Measurements from ENCODE around the gene HLA-G. TPM values are rescaled to one million over a fixed set of nuclear protein-coding genes. Genes with fewer than 3 reads are reported as not detected.

HLA-G gene
- total and polyA plus RNA-seq, 2 donors (not counting 3 experiments of a cell fraction or from before 2014, with no cell fraction given) = 0.24 TPM; not detected in 1

DNA sequence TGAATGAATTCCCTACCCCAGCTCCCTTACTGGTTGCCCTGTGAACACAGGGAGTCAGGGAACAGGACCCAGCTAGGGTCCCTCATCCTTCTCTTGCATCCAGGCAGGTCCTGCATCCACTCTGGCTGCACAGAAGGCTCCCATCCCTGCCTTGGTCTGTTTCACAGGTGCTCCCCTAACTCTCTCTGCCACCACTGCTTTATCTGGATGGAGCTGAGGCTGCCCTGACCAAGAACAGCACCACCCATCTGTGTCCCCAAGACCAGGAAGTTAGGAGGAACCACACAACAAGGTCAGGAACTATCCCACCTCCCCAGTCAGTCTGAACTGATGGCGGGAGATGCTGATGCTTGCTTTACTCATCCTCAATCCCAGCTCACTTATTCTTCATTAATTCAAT, 16.2 kb upstream of the HLA-G start:
- H3K9me1 ChIP-seq (replicated peaks; ENCODE audit: control insufficient read depth, extremely low read depth, insufficient read depth, low read length) = no peaks in the 10 kb centered on the region
- no peaks in the 10 kb centered on the region for H3K79me2 ChIP-seq (ENCODE audit: control insufficient read depth, insufficient read depth, low read length)
- H3K36me3 ChIP-seq (ENCODE audit: control insufficient read depth in 2 of 2, extremely low read depth in 1 of 2, insufficient read depth in 2 of 2, low read length in 2 of 2) = no peaks in the 10 kb centered on the region
- no peaks in the 10 kb centered on the region for H3K9me3 ChIP-seq (replicated peaks; ENCODE audit: control insufficient read depth, insufficient read depth, low read length)
- TF ChIP-seq POLR2A (IDR thresholded peaks at IDR 0.05; ENCODE audit: low read depth, low read length) (no peak), MYC (IDR thresholded peaks at IDR 0.05; ENCODE audit: low read depth, low read length) (no peak), EZH2 (IDR thresholded peaks at IDR 0.05; ENCODE audit: borderline replicate concordance, low read depth, low read length, severe bottlenecking) (no peak), JUN (IDR thresholded peaks at IDR 0.05; ENCODE audit: borderline replicate concordance, insufficient read depth, insufficient read length, low read depth) (no peak), GATA2 (IDR thresholded peaks at IDR 0.05; ENCODE audit: insufficient read depth, insufficient read length, low read depth, low read length) (no peak), CTCF (IDR thresholded peaks at IDR 0.05; ENCODE audit: extremely low read depth in 1 of 2, insufficient read depth in 1 of 2, low read depth in 1 of 2, low read length in 2 of 2) (no peak), FOS (IDR thresholded peaks at IDR 0.05; ENCODE audit: borderline replicate concordance, insufficient read depth, low read length) (no peak), POLR2AphosphoS5 (IDR thresholded peaks at IDR 0.05; ENCODE audit: insufficient read depth, low read depth, low read length) (no peak)
- TF ChIP-seq, protein P1, sequence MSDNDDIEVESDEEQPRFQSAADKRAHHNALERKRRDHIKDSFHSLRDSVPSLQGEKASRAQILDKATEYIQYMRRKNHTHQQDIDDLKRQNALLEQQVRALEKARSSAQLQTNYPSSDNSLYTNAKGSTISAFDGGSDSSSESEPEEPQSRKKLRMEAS (IDR thresholded peaks at IDR 0.05; ENCODE audit: insufficient read depth, insufficient read length) = no peak
- H3K9ac ChIP-seq (replicated peaks; ENCODE audit: extremely low read depth, insufficient read depth, low read length) = no peak overlapping the region
- dilution Hi-C loops (cut with MboI; ENCODE audit: extremely low pct_ligation_motif_present, low sequenced_read_pairs) (no loop called here), intact Hi-C loops (cut with micrococcal nuclease) (no loop called here)
- H3K27ac ChIP-seq (ENCODE audit: insufficient read depth, low read depth, low read length) = no peak overlapping the region
- ChIA-PET CTCF (interaction anchor here (1.0 to 1.2 kb wide), 2 partner anchors 58 to 74 kb away, joined by 3 to 4 read pairs; no protein-coding TSS in a partner anchor), POLR2A (no interaction called here)
- no peak overlapping the region for H3K4me3 ChIP-seq (replicated peaks in 1 of 3; ENCODE audit: insufficient read depth in 1 of 3, low read depth in 1 of 3, low read length in 3 of 3)
- H3K4me1 ChIP-seq (ENCODE audit: control insufficient read depth, extremely low read depth, insufficient read depth, low read length) = no peaks in the 10 kb centered on the region
- no peaks in the 10 kb centered on the region for H4K20me1 ChIP-seq (replicated peaks; ENCODE audit: control insufficient read depth, extremely low read depth, insufficient read depth, low read length)
- no peak overlapping the region for H2AFZ ChIP-seq (ENCODE audit: low read depth, low read length)
- FAIRE-seq (no peak), DNase-seq (ENCODE audit: low read depth, low spot score) (no peak)
- H3K4me2 ChIP-seq (ENCODE audit: insufficient read depth, low read length) = no peak overlapping the region
- no TSS peak for BruUV-seq (replicated peaks)
- H3K27me3 ChIP-seq (ENCODE audit: control insufficient read depth in 2 of 2, insufficient read depth in 2 of 2, low read length in 2 of 2) = peaks cover 7 to 25% of the 10 kb centered on the region in 2 experiments

Data from endothelial cell of umbilical vein (primary cell).